Tibial nerve (tissue), 3 donors: ENCODE measurements around the gene SPAG9.

Source experiments
- CTCF ChIP-seq, 5 experiments: fragments of 200-600 bp in 3 of 5; fragments of 450-650 bp in 2 of 5; sonication (generic) in 3 of 5; IDR thresholded peaks; one replicate each; pipeline ENCODE4 v1.5.1; 2016 to 2019; ENCODE audit warnings: antibody characterized with exemption in 5 of 5, mild to moderate bottlenecking in 3 of 5, moderate library complexity in 2 of 5
- POLR2A ChIP-seq, 2 donors: fragments of 450-650 bp; IDR thresholded peaks; one replicate each; pipeline ENCODE4 v1.6.1; 2017; ENCODE audit warnings: antibody characterized with exemption in 2 of 2, mild to moderate bottlenecking in 2 of 2, moderate library complexity in 2 of 2

DNA sequence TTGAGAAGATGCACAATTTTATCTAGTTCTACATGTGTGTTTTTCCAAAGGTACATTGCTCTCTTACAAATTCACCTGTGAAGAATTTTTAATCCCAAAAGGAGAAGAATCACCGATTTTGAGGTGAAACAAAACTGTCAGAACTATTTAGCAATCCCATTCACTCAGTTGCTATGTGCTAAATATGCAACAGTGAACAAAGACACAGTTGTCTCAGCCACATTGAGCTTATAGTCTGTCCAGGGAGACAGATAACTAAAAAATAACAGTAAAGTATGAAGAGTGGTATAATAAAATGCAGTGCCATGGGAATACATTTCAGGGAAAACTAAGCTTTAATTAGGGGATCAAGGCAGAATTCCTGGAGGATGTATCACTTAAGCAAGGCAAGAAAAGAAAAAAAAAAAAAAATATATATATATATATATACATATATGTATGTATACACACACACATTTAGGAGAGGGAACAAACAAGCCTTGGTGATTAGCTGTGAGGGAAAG, 110.4 kb downstream of the SPAG9 start:
- TF ChIP-seq CTCF (IDR thresholded peaks at IDR 0.05) (no peak), POLR2A (IDR thresholded peaks at IDR 0.05) (no peak)
